ENCODE results near the gene TRERF1. TPM values are rescaled to one million over a fixed set of nuclear protein-coding genes. Genes with fewer than 3 reads are reported as not detected.

Gene TRERF1
- total RNA-seq, 1 experiment from 2014 or later = 0.39 TPM

DNA sequence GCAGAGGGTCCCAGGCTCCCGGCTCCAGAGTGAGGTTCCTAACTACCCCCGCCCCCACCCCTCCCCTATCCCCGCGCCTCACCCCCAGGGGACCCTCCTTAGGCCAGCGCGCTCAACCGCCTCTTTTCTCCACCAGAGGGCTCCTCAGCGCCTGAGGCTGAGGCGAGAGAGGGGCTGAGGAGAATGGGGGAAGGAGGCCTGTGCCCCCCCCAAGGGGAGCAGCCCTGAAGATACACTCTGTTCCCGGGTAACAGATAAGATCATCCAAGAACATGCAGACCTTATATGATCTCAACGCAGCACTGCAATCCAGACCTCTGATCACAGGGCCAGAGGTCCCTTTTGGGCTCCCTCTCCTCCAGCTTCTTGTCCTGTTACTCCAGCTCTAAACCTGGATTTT is 190.8 kb downstream of the TRERF1 start:
- no TSS peak for BruUV-seq (replicated peaks)
- Mint-ChIP-seq H3K27ac (ENCODE audit: unreplicated experiment) (no peak overlapping the region), H3K4me1 (ENCODE audit: low read depth, unreplicated experiment) (no peaks in the 10 kb centered on the region), H3K9me3 (ENCODE audit: unreplicated experiment) (no peaks in the 10 kb centered on the region), H3K4me3 (ENCODE audit: unreplicated experiment) (no peak overlapping the region), H3K36me3 (ENCODE audit: insufficient read depth, unreplicated experiment) (no peaks in the 10 kb centered on the region), H3K27me3 (ENCODE audit: insufficient read depth, unreplicated experiment) (no peaks in the 10 kb centered on the region)
- ChIA-PET POLR2A (no interaction called here), CTCF (interaction anchor here (0.6 to 1.8 kb wide), 3 partner anchors 34 to 400 kb away, joined by 3 to 8 read pairs (median 7); no protein-coding TSS in a partner anchor)
- Histone ChIP-seq H3K9me3 (no peaks in the 10 kb centered on the region), H3K4me1 (peaks cover 3% of the 10 kb centered on the region; the same call in 1 of the 2 replicates), H3K27me3 (replicated peaks; ENCODE audit: control insufficient read depth, insufficient read depth, low read length) (no peaks in the 10 kb centered on the region; the same call in 1 of the 2 replicates), H3K36me3 (ENCODE audit: control insufficient read depth, insufficient read depth, low read length) (no peaks in the 10 kb centered on the region), H3K4me3 (ENCODE audit: low read depth, low read length) (no peak overlapping the region)
- DNase-seq = peak in 1 of 2 experiments; percentile 38
- intact Hi-C loops (cut with micrococcal nuclease; ENCODE audit: unreplicated experiment) = no loop called here
- TF ChIP-seq, protein P1, sequence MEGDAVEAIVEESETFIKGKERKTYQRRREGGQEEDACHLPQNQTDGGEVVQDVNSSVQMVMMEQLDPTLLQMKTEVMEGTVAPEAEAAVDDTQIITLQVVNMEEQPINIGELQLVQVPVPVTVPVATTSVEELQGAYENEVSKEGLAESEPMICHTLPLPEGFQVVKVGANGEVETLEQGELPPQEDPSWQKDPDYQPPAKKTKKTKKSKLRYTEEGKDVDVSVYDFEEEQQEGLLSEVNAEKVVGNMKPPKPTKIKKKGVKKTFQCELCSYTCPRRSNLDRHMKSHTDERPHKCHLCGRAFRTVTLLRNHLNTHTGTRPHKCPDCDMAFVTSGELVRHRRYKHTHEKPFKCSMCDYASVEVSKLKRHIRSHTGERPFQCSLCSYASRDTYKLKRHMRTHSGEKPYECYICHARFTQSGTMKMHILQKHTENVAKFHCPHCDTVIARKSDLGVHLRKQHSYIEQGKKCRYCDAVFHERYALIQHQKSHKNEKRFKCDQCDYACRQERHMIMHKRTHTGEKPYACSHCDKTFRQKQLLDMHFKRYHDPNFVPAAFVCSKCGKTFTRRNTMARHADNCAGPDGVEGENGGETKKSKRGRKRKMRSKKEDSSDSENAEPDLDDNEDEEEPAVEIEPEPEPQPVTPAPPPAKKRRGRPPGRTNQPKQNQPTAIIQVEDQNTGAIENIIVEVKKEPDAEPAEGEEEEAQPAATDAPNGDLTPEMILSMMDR (IDR thresholded peaks at IDR 0.05; ENCODE audit: insufficient read depth in 1 of 2, low read depth in 1 of 2, low read length in 1 of 2, severe bottlenecking in 1 of 2, unreplicated experiment in 1 of 2) = peak; percentile 32 to 39

DNA sequence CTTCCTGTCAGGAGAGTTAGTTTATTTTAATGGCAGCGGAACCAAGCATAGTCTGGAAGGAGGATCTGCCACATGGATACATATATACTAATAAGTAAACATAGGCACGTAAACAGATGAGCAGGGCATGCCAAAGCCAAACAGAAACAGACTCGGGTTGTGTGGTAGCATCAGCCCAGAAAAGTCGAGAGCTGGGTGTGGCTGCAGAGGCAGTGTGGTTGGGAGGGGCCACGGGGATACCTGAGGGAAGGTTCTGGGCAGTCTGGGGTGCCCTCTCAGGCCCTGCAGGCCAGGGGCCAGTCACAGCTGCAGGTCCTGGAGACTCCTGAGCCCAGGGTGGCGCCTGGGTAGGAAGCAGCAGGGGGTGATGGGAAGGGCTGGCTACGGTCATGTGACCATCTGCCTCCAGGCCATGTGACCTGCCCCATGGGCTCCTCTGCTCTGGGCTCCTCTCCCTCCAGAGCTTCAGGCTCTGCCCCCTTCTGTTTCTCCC is 191.3 kb downstream of the TRERF1 start:
- intact Hi-C loops (cut with micrococcal nuclease; ENCODE audit: unreplicated experiment) = no loop called here
- TF ChIP-seq, protein P1 (IDR thresholded peaks at IDR 0.05; ENCODE audit: insufficient read depth in 1 of 2, low read depth in 1 of 2, low read length in 1 of 2, severe bottlenecking in 1 of 2, unreplicated experiment in 1 of 2) = no peak
- H3K4me1 Mint-ChIP-seq (ENCODE audit: low read depth, unreplicated experiment) = no peaks in the 10 kb centered on the region
- H3K36me3 Mint-ChIP-seq (ENCODE audit: insufficient read depth, unreplicated experiment) = no peaks in the 10 kb centered on the region
- ChIA-PET CTCF (interaction anchor here (0.5 to 1.8 kb wide), 4 partner anchors 33 to 400 kb away, joined by 3 to 8 read pairs (median 6); no protein-coding TSS in a partner anchor), POLR2A (no interaction called here)
- H3K27me3 ChIP-seq (replicated peaks; ENCODE audit: control insufficient read depth, insufficient read depth, low read length) = no peaks in the 10 kb centered on the region; the same call in 1 of the 2 replicates
- no peaks in the 10 kb centered on the region for H3K27me3 Mint-ChIP-seq (ENCODE audit: insufficient read depth, unreplicated experiment)
- no peaks in the 10 kb centered on the region for H3K36me3 ChIP-seq (ENCODE audit: control insufficient read depth, insufficient read depth, low read length)
- peak; percentile 10 to 39 for DNase-seq
- no peak overlapping the region for H3K4me3 ChIP-seq (ENCODE audit: low read depth, low read length)
- H3K9me3 Mint-ChIP-seq (ENCODE audit: unreplicated experiment) = no peaks in the 10 kb centered on the region
- H3K27ac Mint-ChIP-seq (ENCODE audit: unreplicated experiment) = no peak overlapping the region
- no peaks in the 10 kb centered on the region for H3K9me3 ChIP-seq
- no peak overlapping the region for H3K4me3 Mint-ChIP-seq (ENCODE audit: unreplicated experiment)
- no TSS peak for BruUV-seq (replicated peaks)
- peaks cover 3% of the 10 kb centered on the region; the same call in 1 of the 2 replicates for H3K4me1 ChIP-seq

DNA sequence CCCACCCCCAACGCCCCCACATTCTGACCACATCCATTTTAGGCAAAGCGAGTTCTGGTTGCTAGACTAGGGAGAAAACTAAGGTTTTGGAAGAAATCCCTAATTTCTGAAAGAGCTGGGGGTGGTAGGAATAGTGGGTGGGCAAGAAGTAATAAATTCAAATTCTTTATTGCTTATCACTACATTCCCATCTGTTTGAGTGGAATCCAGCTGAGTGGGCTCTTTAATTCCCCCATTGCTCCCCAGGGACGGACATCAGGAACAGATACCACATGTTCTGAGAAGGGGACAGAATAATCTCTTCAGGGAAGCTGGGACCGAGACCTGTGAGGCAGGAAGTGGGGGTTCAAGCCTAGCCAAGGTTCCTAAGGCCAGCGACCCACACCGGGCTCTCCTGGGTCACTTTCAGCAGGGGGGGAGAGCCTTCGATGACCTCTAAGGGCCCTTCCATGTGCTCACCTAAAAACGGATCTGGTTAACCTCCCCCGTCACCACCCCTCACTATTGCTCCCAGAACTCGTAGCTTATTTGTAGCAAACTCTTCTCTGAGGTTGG is 191.8 kb downstream of the TRERF1 start:
- no TSS peak for BruUV-seq (replicated peaks)
- H3K27me3 Mint-ChIP-seq (ENCODE audit: insufficient read depth, unreplicated experiment) = no peaks in the 10 kb centered on the region
- TF ChIP-seq, protein P1 (IDR thresholded peaks at IDR 0.05; ENCODE audit: insufficient read depth in 1 of 2, low read depth in 1 of 2, low read length in 1 of 2, severe bottlenecking in 1 of 2, unreplicated experiment in 1 of 2) = no peak
- Histone ChIP-seq H3K4me3 (ENCODE audit: low read depth, low read length) (no peak overlapping the region), H3K9me3 (no peaks in the 10 kb centered on the region), H3K27me3 (replicated peaks; ENCODE audit: control insufficient read depth, insufficient read depth, low read length) (no peaks in the 10 kb centered on the region; the same call in 1 of the 2 replicates), H3K4me1 (peaks cover 3% of the 10 kb centered on the region; the same call in 1 of the 2 replicates), H3K36me3 (ENCODE audit: control insufficient read depth, insufficient read depth, low read length) (no peaks in the 10 kb centered on the region)
- intact Hi-C loops (cut with micrococcal nuclease; ENCODE audit: unreplicated experiment) = no loop called here
- no peaks in the 10 kb centered on the region for H3K9me3 Mint-ChIP-seq (ENCODE audit: unreplicated experiment)
- ChIA-PET CTCF (interaction anchor here (0.5 to 1.8 kb wide), 4 partner anchors 12 to 288 kb away, joined by 4 to 8 read pairs (median 6); no protein-coding TSS in a partner anchor), POLR2A (no interaction called here)
- H3K27ac Mint-ChIP-seq (ENCODE audit: unreplicated experiment) = no peak overlapping the region
- H3K4me3 Mint-ChIP-seq (ENCODE audit: unreplicated experiment) = no peak overlapping the region
- H3K4me1 Mint-ChIP-seq (ENCODE audit: low read depth, unreplicated experiment) = no peaks in the 10 kb centered on the region
- DNase-seq = no peak
- H3K36me3 Mint-ChIP-seq (ENCODE audit: insufficient read depth, unreplicated experiment) = no peaks in the 10 kb centered on the region

Data from Caco-2 (cell line).